Activated B cell treated with CpG ODN at 0.5 μM for 24 hours (primary cell): ENCODE results near the gene MBOAT7. TPM values are rescaled to one million over a fixed set of nuclear protein-coding genes. Genes with fewer than 3 reads are reported as not detected.
A peak's percentile ranks its signal among the peaks of the same experiment; 100 is the strongest.
"Not testable (repeated sequence)": the region's sequence is repeated elsewhere in the genome, so short reads cannot be mapped to it uniquely, and the experiment has no call there.

ENCODE experiments used
- ATAC-seq: fragments of 200-7000 bp; cut with Tn5 transposase; one replicate; pipeline ENCODE4 v1.10.0; 2021; ENCODE audit warnings: low read depth, mild to moderate bottlenecking, moderate library complexity
- CTCF ChIA-PET: fragments of 350-600 bp; sonication (Branson Sonifier 250); formaldehyde crosslinking; loops from one replicate; lab custom pipeline; 2021; ENCODE audit warnings: antibody characterized with exemption; lab: Charles Lee
- POLR2A ChIA-PET: fragments of 350-600 bp; sonication (Branson Sonifier 250); formaldehyde crosslinking; loops from one replicate; lab custom pipeline; 2021; ENCODE audit warnings: antibody characterized with exemption; lab: Charles Lee
- DNase-seq: peaks from one replicate; pipeline ENCODE4 v3.0.0; 2022
- H3K27ac Mint-ChIP-seq: one replicate; pipeline ENCODE4 v1.8.0; 2020; ENCODE audit warnings: mixed read lengths
- H3K27me3 Mint-ChIP-seq: one replicate; pipeline ENCODE4 v1.8.0; 2021; ENCODE audit warnings: mixed read lengths
- H3K36me3 Mint-ChIP-seq: one replicate; pipeline ENCODE4 v1.8.0; 2021; ENCODE audit warnings: low read depth, mixed read lengths
- H3K4me1 Mint-ChIP-seq: one replicate; pipeline ENCODE4 v1.8.0; 2021; ENCODE audit warnings: mixed read lengths
- H3K4me3 Mint-ChIP-seq: one replicate; pipeline ENCODE4 v1.8.0; 2020; ENCODE audit warnings: mild to moderate bottlenecking, mixed read lengths
- H3K9me3 Mint-ChIP-seq: one replicate; pipeline ENCODE4 v1.8.0; 2020; ENCODE audit warnings: mixed read lengths
- CTCF ChIP-seq: fragments of 200-600 bp; IDR thresholded peaks from one replicate; pipeline ENCODE4 v1.8.0; 2022; ENCODE audit warnings: antibody characterized with exemption, mild to moderate bottlenecking
- intact Hi-C: fragments of 100-400 bp; cut with micrococcal nuclease; formaldehyde crosslinking; loops from one replicate; pipeline ENCODE4 v1.15.1; 2024
- total RNA-seq: library from RNA; stranded (reverse); gene quantifications from 2 replicates; pipeline ENCODE4 v1.2.3, GENCODE V29; 2022

Gene MBOAT7
- total RNA-seq, 1 donor from 2014 or later, result 21.4 TPM

GRCh38 chr19:54188215-54188871 is 1.0 kb downstream of the MBOAT7 start:
- Mint-ChIP-seq H3K27ac (peak overlapping the region; percentile 46), H3K27me3 (no peaks in the 10 kb centered on the region), H3K4me3 (peak overlapping the region; percentile 90), H3K36me3 (peaks cover 27% of the 10 kb centered on the region), H3K4me1 (peaks cover 35% of the 10 kb centered on the region), H3K9me3 (no peaks in the 10 kb centered on the region)
- intact Hi-C loops, result no loop called here
- ChIA-PET POLR2A (interaction anchor here (2.0 to 7.7 kb wide), 5 partner anchors 12 to 73 kb away, joined by 24 to 244 read pairs (median 68); partner anchors contain the start of genes CNOT3, LENG1, PRPF31 and RPS9), CTCF (interaction anchor here (1.3 to 1.6 kb wide), 2 partner anchors 19 to 52 kb away, joined by 8 to 9 read pairs; partner anchors contain the start of gene CNOT3)
- no peak for TF ChIP-seq CTCF
- ATAC-seq (no peak), DNase-seq (no peak)

- peaks cover 27% of the 10 kb centered on the region for H3K4me1 Mint-ChIP-seq
- DNase-seq (no peak), ATAC-seq (no peak)
- ChIA-PET POLR2A (interaction anchor here (0.6 to 7.7 kb wide), 3 partner anchors 9 to 19 kb away, joined by 5 to 244 read pairs (median 69); partner anchors contain the start of gene RPS9), CTCF (no interaction called here)
- peaks cover 18% of the 10 kb centered on the region for H3K36me3 Mint-ChIP-seq
- no peak overlapping the region for H3K4me3 Mint-ChIP-seq
- TF ChIP-seq CTCF, result no peak
- intact Hi-C loops, result no loop called here
- no peak overlapping the region for H3K27ac Mint-ChIP-seq
- no peaks in the 10 kb centered on the region for H3K27me3 Mint-ChIP-seq
- no peaks in the 10 kb centered on the region for H3K9me3 Mint-ChIP-seq
These were observed 2.4 kb downstream of the MBOAT7 start for GRCh38 chr19:54186934-54187381.

GRCh38 chr19:54186351-54186750 is 3.0 kb downstream of the MBOAT7 start:
- H3K27ac Mint-ChIP-seq, result no peak overlapping the region
- ATAC-seq (no peak), DNase-seq (no peak)
- H3K27me3 Mint-ChIP-seq, result no peaks in the 10 kb centered on the region
- intact Hi-C loops, result no loop called here
- peaks cover 21% of the 10 kb centered on the region for H3K4me1 Mint-ChIP-seq
- H3K9me3 Mint-ChIP-seq, result no peaks in the 10 kb centered on the region
- no peak for TF ChIP-seq CTCF
- no peak overlapping the region for H3K4me3 Mint-ChIP-seq
- peaks cover 16% of the 10 kb centered on the region for H3K36me3 Mint-ChIP-seq
- POLR2A ChIA-PET, result interaction anchor here (7.7 kb wide), 1 partner anchor 14 kb away, joined by 244 read pairs; the partner anchor contains the start of gene RPS9
- CTCF ChIA-PET, result no interaction called here

- peaks cover 12% of the 10 kb centered on the region for H3K4me1 Mint-ChIP-seq
These were observed 5.9 kb downstream of the MBOAT7 start for GRCh38 chr19:54183431-54183830.

GRCh38 chr19:54181894-54182293 is 7.5 kb downstream of the MBOAT7 start:
- H3K4me3 Mint-ChIP-seq, H3K4me1 Mint-ChIP-seq, H3K27ac Mint-ChIP-seq, ATAC-seq, H3K9me3 Mint-ChIP-seq, DNase-seq, intact Hi-C loops, CTCF ChIA-PET, H3K27me3 Mint-ChIP-seq: not testable (repeated sequence)
- POLR2A ChIA-PET, result interaction anchor here (0.5 to 1.0 kb wide), 2 partner anchors 19 to 277 kb away, joined by 5 read pairs; partner anchors contain the start of gene RPS9
- peaks cover 17% of the 10 kb centered on the region for H3K36me3 Mint-ChIP-seq

More at GRCh38 chr19:54183431-54183830, 5.9 kb downstream of the MBOAT7 start:
- no peaks in the 10 kb centered on the region for H3K9me3 Mint-ChIP-seq
- POLR2A ChIA-PET, result interaction anchor here (1.8 kb wide), 1 partner anchor 17 kb away, joined by 11 read pairs; the partner anchor contains the start of gene RPS9
- peaks cover 13% of the 10 kb centered on the region for H3K36me3 Mint-ChIP-seq
- no peaks in the 10 kb centered on the region for H3K27me3 Mint-ChIP-seq
- CTCF ChIA-PET, result no interaction called here
- no peak for TF ChIP-seq CTCF
- intact Hi-C loops, result no loop called here
- DNase-seq, result no peak
- no peak for ATAC-seq
- H3K27ac Mint-ChIP-seq, result no peak overlapping the region
- no peak overlapping the region for H3K4me3 Mint-ChIP-seq
